Measurements from ENCODE around the gene RRBP1.

The RRBP1 gene

GRCh38 chr20:17572034-17572638 lies 109.9 kb downstream of the RRBP1 start:
- DNase-seq (no peak), ATAC-seq (no peak)

- DNase-seq (no peak), ATAC-seq (peak; percentile 19)
Measured at GRCh38 chr20:17571153-17571527, 110.9 kb downstream of the RRBP1 start.

- ATAC-seq (peak; percentile 37), DNase-seq (peak; percentile 37)
Measured at GRCh38 chr20:17570347-17571152, 111.5 kb downstream of the RRBP1 start.

- DNase-seq (peak; percentile 90), ATAC-seq (peak; percentile 94)
Measured at GRCh38 chr20:17569616-17570346, 112.3 kb downstream of the RRBP1 start, which contains the start of gene DSTN. TSS of gene DSTN (plus strand) at chr20:17570075. CDS start at chr20:17570209, 134 bp downstream.

GRCh38 chr20:17568972-17569521 lies 113.0 kb downstream of the RRBP1 start:
- DNase-seq: peak; percentile 35

GRCh38 chr20:17568045-17568788 lies 113.8 kb downstream of the RRBP1 start:
- DNase-seq: no peak
- ATAC-seq: no peak

More at GRCh38 chr20:17568972-17569521, 113.0 kb downstream of the RRBP1 start:
- ATAC-seq: no peak

GRCh38 chr20:17566345-17566744 lies 115.7 kb downstream of the RRBP1 start:
- ATAC-seq (no peak), DNase-seq (no peak)

- no peak for ATAC-seq
Measured at GRCh38 chr20:17565169-17565845, 116.7 kb downstream of the RRBP1 start.

More at GRCh38 chr20:17565169-17565845, 116.7 kb downstream of the RRBP1 start:
- no peak for DNase-seq
